HCT116 (cell line): Measurements from ENCODE around the gene RPTOR. TPM values are rescaled to one million over a fixed set of nuclear protein-coding genes. Genes with fewer than 3 reads are reported as not detected.

Experiments
- ATAC-seq: fragments of 200-7000 bp; cut with Tn5 transposase; 2 replicates; pipeline ENCODE4 v1.9.1; 2020; ENCODE audit warnings: mild to moderate bottlenecking, moderate library complexity
- BruUV-seq: library from RNA; stranded (reverse); fragments of 400-500 nt; replicated peaks from 2 replicates; lab custom pipeline; 2021; lab: Mats Ljungman, UMichigan
- CTCF ChIA-PET: fragments of 300-600 bp; sonication (Branson Sonifier 250); formaldehyde crosslinking; loops from one replicate; lab custom pipeline; 2021; ENCODE audit warnings: antibody characterized with exemption; lab: Charles Lee
- POLR2A ChIA-PET: fragments of 300-600, 350-600 bp; sonication (Branson Sonifier 250); formaldehyde crosslinking; loops from one replicate; lab custom pipeline; 2021; ENCODE audit warnings: antibody characterized with exemption; lab: Charles Lee
- RAD21 ChIA-PET, 2 experiments: fragments of 300-600 bp; sonication (Branson Sonifier 250); formaldehyde crosslinking; loops; one replicate each; lab custom pipeline; 2023; ENCODE audit warnings: low total read pairs in 2 of 2; ENCODE audit not compliant: uncharacterized antibody in 2 of 2, unreplicated experiment in 2 of 2, low non-redundant PET in 1 of 2; lab: Charles Lee
- DNase-seq: peaks from one replicate; pipeline ENCODE4 v3.0.0-alpha.2; 2010; ENCODE audit warnings: low read depth, low spot score
- H2AFZ ChIP-seq: fragments of 200-600 bp; shearing (Covaris generic), sonication (generic); 2 replicates; pipeline ENCODE4 v1.6.1; 2017; ENCODE audit warnings: low read depth, mixed run types, mixed read lengths, antibody characterized with exemption, low read length; ENCODE audit not compliant: poor library complexity, severe bottlenecking
- H3K27ac ChIP-seq: 2 replicates; pipeline ENCODE4 v1.5.1; 2012; ENCODE audit warnings: low read depth, low read length
- H3K27me3 ChIP-seq: fragments of 200-600 bp; sonication (generic); 2 replicates; pipeline ENCODE4 v1.6.1; 2016; ENCODE audit warnings: mixed run types, low read length, mixed read lengths; ENCODE audit not compliant: insufficient read depth
- H3K36me3 ChIP-seq, 2 experiments: fragments of 200-500 bp in 1 of 2; fragments of 200-600 bp in 1 of 2; sonication (Bioruptor generic) in 1 of 2; sonication (generic) in 1 of 2; 2 replicates each; pipeline versions ENCODE4 v1.5.1 to v1.6.1; 2014 to 2016; ENCODE audit warnings: low read length in 2 of 2, inconsistent platforms in 1 of 2, mixed read lengths in 1 of 2, mixed run types in 1 of 2; ENCODE audit not compliant: insufficient read depth in 2 of 2, control insufficient read depth in 1 of 2
- H3K4me1 ChIP-seq, 2 experiments: fragments of 200-600 bp in 1 of 2; sonication (generic) in 1 of 2; 2 replicates each; pipeline versions ENCODE4 v1.5.1 to v1.6.1; 2012 to 2017; ENCODE audit warnings: low read length in 2 of 2, inconsistent platforms in 1 of 2, mild to moderate bottlenecking in 1 of 2, mixed read lengths in 1 of 2, mixed run types in 1 of 2, moderate library complexity in 1 of 2; ENCODE audit not compliant: insufficient read depth in 2 of 2, control insufficient read depth in 1 of 2
- H3K4me2 ChIP-seq: fragments of 200-600 bp; sonication (generic); 2 replicates; pipeline ENCODE4 v1.6.1; 2017; ENCODE audit warnings: mixed run types, low read length, mixed read lengths
- H3K4me3 ChIP-seq, 2 experiments: fragments of 200-600 bp in 1 of 2; sonication (generic) in 1 of 2; replicated peaks in 1 of 2; 2 replicates each; pipeline ENCODE4 v1.5.1; 2011 to 2016; ENCODE audit warnings: low read length in 2 of 2, control low read depth in 1 of 2, low read depth in 1 of 2, mild to moderate bottlenecking in 1 of 2, mixed read lengths in 1 of 2, mixed run types in 1 of 2
- H3K79me2 ChIP-seq: fragments of 200-600 bp; sonication (generic); 2 replicates; pipeline ENCODE4 v1.6.1; 2017; ENCODE audit warnings: mild to moderate bottlenecking, mixed run types, low read length, moderate library complexity, mixed read lengths; ENCODE audit not compliant: insufficient read depth
- H3K9ac ChIP-seq: fragments of 200-600 bp; sonication (generic); 2 replicates; pipeline ENCODE4 v1.6.1; 2016; ENCODE audit warnings: low read length, mixed read lengths
- H3K9me2 ChIP-seq: fragments of 200-600 bp; sonication (generic), shearing (Covaris generic); 2 replicates; pipeline ENCODE4 v1.6.1; 2017; ENCODE audit warnings: mixed run types, mild to moderate bottlenecking, moderate library complexity; ENCODE audit not compliant: insufficient read depth
- H3K9me3 ChIP-seq, 2 experiments: fragments of 200-500 bp in 1 of 2; fragments of 200-600 bp in 1 of 2; sonication (Bioruptor generic) in 1 of 2; sonication (generic) in 1 of 2; 2 replicates each; pipeline ENCODE4 v1.6.1; 2014 to 2017; ENCODE audit warnings: low read length in 2 of 2, mixed read lengths in 2 of 2, inconsistent platforms in 1 of 2, low read depth in 1 of 2, mild to moderate bottlenecking in 1 of 2, mixed run types in 1 of 2, moderate library complexity in 1 of 2; ENCODE audit not compliant: control insufficient read depth in 1 of 2, insufficient read depth in 1 of 2
- H4K20me1 ChIP-seq: fragments of 200-600 bp; sonication (generic), shearing (Covaris generic); 2 replicates; pipeline ENCODE4 v1.6.1; 2017; ENCODE audit warnings: mixed run types, mild to moderate bottlenecking, moderate library complexity; ENCODE audit not compliant: insufficient read depth
- CBX3 ChIP-seq: IDR thresholded peaks from 2 replicates; pipeline ENCODE4 v1.6.1; 2012; ENCODE audit warnings: low read depth
- CTCF ChIP-seq, 3 experiments: fragments of 200-600 bp in 1 of 3; sonication (generic) in 1 of 3; IDR thresholded peaks in 2 of 3; conservative IDR thresholded peaks in 1 of 3; 2 replicates each; pipeline ENCODE4 v1.5.1; 2012 to 2017; ENCODE audit warnings: low read depth in 2 of 3, low read length in 2 of 3, antibody characterized with exemption in 1 of 3, borderline replicate concordance in 1 of 3, control low read depth in 1 of 3, mild to moderate bottlenecking in 1 of 3, mixed read lengths in 1 of 3, mixed run types in 1 of 3, moderate library complexity in 1 of 3; ENCODE audit not compliant: insufficient read depth in 1 of 3
- EZH2phosphoT487 ChIP-seq: fragments of 200-600 bp; IDR thresholded peaks from 2 replicates; pipeline ENCODE4 v1.6.1; 2018; ENCODE audit warnings: antibody characterized with exemption, borderline replicate concordance
- FOSL1 ChIP-seq: IDR thresholded peaks from 2 replicates; pipeline ENCODE4 v1.6.1; 2012; ENCODE audit warnings: low read depth
- JUND ChIP-seq: IDR thresholded peaks from 2 replicates; pipeline ENCODE4 v1.6.1; 2012
- MAX ChIP-seq: IDR thresholded peaks from 2 replicates; pipeline ENCODE4 v1.6.1; 2012
- POLR2A ChIP-seq: IDR thresholded peaks from 2 replicates; pipeline ENCODE4 v1.7.0; 2011; ENCODE audit warnings: borderline replicate concordance; ENCODE audit not compliant: insufficient read depth, insufficient read length; ENCODE audit errors: extremely low read depth
- RAD21 ChIP-seq: IDR thresholded peaks from 2 replicates; pipeline ENCODE4 v1.6.1; 2012; ENCODE audit warnings: low read depth, mild to moderate bottlenecking
- REST ChIP-seq: IDR thresholded peaks from 2 replicates; pipeline ENCODE4 v1.6.1; 2012; ENCODE audit warnings: low read depth
- SP1 ChIP-seq: IDR thresholded peaks from 2 replicates; pipeline ENCODE4 v1.6.1; 2012; ENCODE audit warnings: low read depth
- SRF ChIP-seq: IDR thresholded peaks from 2 replicates; pipeline ENCODE4 v1.6.1; 2012; ENCODE audit warnings: low read depth
- ZBTB33 ChIP-seq: IDR thresholded peaks from 2 replicates; pipeline ENCODE4 v1.6.1; 2011; ENCODE audit warnings: mild to moderate bottlenecking, low read length, moderate library complexity; ENCODE audit not compliant: insufficient replicate concordance; ENCODE audit errors: extremely low read depth
- intact Hi-C: fragments of 100-400 bp; cut with micrococcal nuclease; formaldehyde crosslinking; loops from 2 replicates; pipeline ENCODE4 v1.10.0; 2022
- total RNA-seq: library from RNA; stranded (reverse); gene quantifications from one replicate; pipeline ENCODE4 v1.2.1, GENCODE V29; 2021; ENCODE audit not compliant: unreplicated experiment

RPTOR gene
- total RNA-seq, 1 experiment from 2014 or later = 69.5 TPM

GRCh38 chr17:80892019-80892855 is 347.6 kb downstream of the RPTOR start (continued):
- no peak for TF ChIP-seq EZH2phosphoT487
- TF ChIP-seq SRF = no peak
- peak; percentile 69; the same call in 1 of the 2 replicates for TF ChIP-seq CBX3
- TF ChIP-seq POLR2A = no peak
- peak; percentile 88 for TF ChIP-seq FOSL1
- peak; percentile 0 for TF ChIP-seq ZBTB33
- peak; percentile 90 for TF ChIP-seq JUND
- TF ChIP-seq RAD21 = no peak; the same call in 1 of the 2 replicates

GRCh38 chr17:80892900-80893603 is 348.4 kb downstream of the RPTOR start:
- no TSS peak for BruUV-seq
- POLR2A ChIA-PET = interaction anchor here (1.0 kb wide), 1 partner anchor 241 kb away, joined by 3 read pairs; no protein-coding TSS in a partner anchor
- Histone ChIP-seq H3K4me3 (peak overlapping the region; percentile 13 to 47), H3K36me3 (peaks cover 2 to 18% of the 10 kb centered on the region in 2 experiments; a peak in 3 of 4 replicates), H3K9me3 (no peaks in the 10 kb centered on the region), H4K20me1 (no peaks in the 10 kb centered on the region; the same call in 1 of the 2 replicates), H2AFZ (no peak overlapping the region), H3K27me3 (no peaks in the 10 kb centered on the region), H3K9me2 (no peaks in the 10 kb centered on the region), H3K4me1 (peaks cover 37 to 48% of the 10 kb centered on the region in 2 experiments), H3K27ac (peak overlapping the region; percentile 96), H3K4me2 (peak overlapping the region; percentile 83), H3K9ac (peak overlapping the region; percentile 65), H3K79me2 (no peaks in the 10 kb centered on the region)
- peak; percentile 53 for DNase-seq
- intact Hi-C loops = loop anchor here (5.0 to 10.0 kb wide), 2 partner anchors 36 to 438 kb away; no protein-coding TSS in a partner anchor
- CTCF ChIA-PET = no interaction called here
- RAD21 ChIA-PET = interaction anchor here (0.7 to 0.9 kb wide), 2 partner anchors 273 to 466 kb away, joined by 3 to 5 read pairs; no protein-coding TSS in a partner anchor
- TF ChIP-seq SP1 (peak; percentile 42), REST (no peak), FOSL1 (peak; percentile 79), CTCF (IDR thresholded peaks at IDR 0.05 in 2 of 3, conservative IDR thresholded peaks at IDR 0.05 in 1 of 3; ENCODE audit: borderline replicate concordance in 1 of 3, insufficient read depth in 1 of 3, low read depth in 2 of 3, low read length in 2 of 3) (no peak), MAX (peak; percentile 75; the same call in 1 of the 2 replicates)
- ATAC-seq = peak; percentile 39
